HepG2 (cell line): ENCODE results near the gene GCN1. TPM values are rescaled to one million over a fixed set of nuclear protein-coding genes. Genes with fewer than 3 reads are reported as not detected.

ENCODE experiments used
- ATAC-seq: fragments of 200-7000 bp; cut with Tn5 transposase; 3 replicates; pipeline ENCODE4 v1.9.1; 2020; ENCODE audit warnings: mild to moderate bottlenecking, moderate library complexity
- BruUV-seq: library from RNA; stranded (reverse); fragments of 400-500 nt; replicated peaks from 2 replicates; lab custom pipeline; 2021; lab: Mats Ljungman, UMichigan
- CTCF ChIA-PET: fragments of 300-600 bp; formaldehyde crosslinking; extraction: SDS; loops from one replicate; lab custom pipeline; 2021; ENCODE audit warnings: low total read pairs, inconsistent platforms, low intra/inter-chr PET ratio; lab: Yijun Ruan, JAX
- POLR2A ChIA-PET: fragments of 350-600 bp; sonication (Branson Sonifier 250); formaldehyde crosslinking; loops from one replicate; lab custom pipeline; 2020; ENCODE audit warnings: antibody characterized with exemption, inconsistent platforms; lab: Yijun Ruan, JAX
- DNase-seq: peaks from one replicate; pipeline ENCODE4 v3.0.0-alpha.2; 2015; ENCODE audit warnings: low spot score
- FAIRE-seq: peaks from 3 replicates; lab custom pipeline; 2011; peaks lifted over from hg19 to GRCh38; lab: Jason Lieb, UNC
- H2AFZ ChIP-seq: one replicate; pipeline ENCODE4 v1.6.1; 2011; ENCODE audit warnings: low read length, inconsistent platforms
- H3K27ac ChIP-seq: fragments of 300-600 bp; 3 replicates; pipeline ENCODE4 v1.8.0; 2011; ENCODE audit warnings: mixed run types, mild to moderate bottlenecking, mixed read lengths, low read length, inconsistent platforms; ENCODE audit not compliant: insufficient read depth; ENCODE audit errors: extremely low read length
- H3K27me3 ChIP-seq, 2 experiments: fragments of 200-600 bp in 1 of 2; 2 replicates in 1 of 2; 3 replicates in 1 of 2; pipeline versions ENCODE4 v1.6.0 to v1.8.0; 2011; ENCODE audit warnings: low read length in 2 of 2, mild to moderate bottlenecking in 2 of 2, moderate library complexity in 2 of 2, inconsistent platforms in 1 of 2; ENCODE audit not compliant: insufficient read depth in 2 of 2, control insufficient read depth in 1 of 2
- H3K36me3 ChIP-seq, 2 experiments: fragments of 200-600 bp in 1 of 2; replicated peaks in 1 of 2; 2 replicates in 1 of 2; 3 replicates in 1 of 2; pipeline versions ENCODE4 v1.5.1 to v1.8.0; 2011; ENCODE audit warnings: low read length in 2 of 2, inconsistent platforms in 1 of 2; ENCODE audit not compliant: insufficient read depth in 2 of 2, control insufficient read depth in 1 of 2
- H3K4me1 ChIP-seq: 2 replicates; pipeline ENCODE4 v1.5.1; 2012; ENCODE audit warnings: low read length, inconsistent platforms; ENCODE audit not compliant: insufficient read depth
- H3K4me2 ChIP-seq: 2 replicates; pipeline ENCODE4 v1.6.0; 2011; ENCODE audit warnings: low read depth, low read length, inconsistent platforms
- H3K4me3 ChIP-seq, 3 experiments: fragments of 200-600 bp in 1 of 3; sonication (generic), shearing (Covaris generic) in 1 of 3; replicated peaks in 1 of 3; 2 replicates each; pipeline ENCODE4 v1.5.1; 2011 to 2016; ENCODE audit warnings: low read length in 3 of 3, inconsistent platforms in 2 of 3, low read depth in 2 of 3, mild to moderate bottlenecking in 2 of 3, control low read depth in 1 of 3, mixed read lengths in 1 of 3; ENCODE audit not compliant: insufficient read depth in 1 of 3
- H3K79me2 ChIP-seq: one replicate; pipeline ENCODE4 v1.6.1; 2011; ENCODE audit warnings: low read length, inconsistent platforms; ENCODE audit not compliant: insufficient read depth
- H3K9ac ChIP-seq: 2 replicates; pipeline ENCODE4 v1.6.0; 2011; ENCODE audit warnings: mild to moderate bottlenecking, low read depth, low read length, inconsistent platforms; ENCODE audit not compliant: insufficient read depth
- H3K9me3 ChIP-seq: 2 replicates; pipeline ENCODE4 v1.5.1; 2012; ENCODE audit warnings: mild to moderate bottlenecking, low read length
- H4K20me1 ChIP-seq: 2 replicates; pipeline ENCODE4 v1.6.0; 2011; ENCODE audit warnings: inconsistent platforms, mild to moderate bottlenecking, low read length, moderate library complexity; ENCODE audit not compliant: insufficient read depth
- KLF11 ChIP-seq: IDR thresholded peaks from 2 replicates; pipeline ENCODE4 v1.6.1; 2016; ENCODE audit warnings: missing compliant biosample characterization
- ZNF687 ChIP-seq: sonication (generic); formaldehyde crosslinking; IDR thresholded peaks from 2 replicates; pipeline ENCODE4 v1.5.1; 2020; ENCODE audit warnings: mild to moderate bottlenecking, missing genetic modification reagents, moderate library complexity
- WGBS: methylation state at CpG from one replicate; pipeline ENCODE4 v1.1.6; 2017; ENCODE audit warnings: low lambda C conversion rate; 5-methylcytosine and 5-hydroxymethylcytosine counted together
- in situ Hi-C: cut with HindIII; loops from 2 replicates; pipeline ENCODE4 v1.10.0; 2017; ENCODE audit warnings: low pct_unique_long_range_greater_than_20kb; ENCODE audit not compliant: extremely low pct_ligation_motif_present
- intact Hi-C: fragments of 100-400 bp; cut with micrococcal nuclease; formaldehyde crosslinking; loops from one replicate; pipeline ENCODE4 v1.10.0; 2022; ENCODE audit not compliant: unreplicated experiment
- polyA plus RNA-seq, 8 experiments: library from polyadenylated mRNA; depleted of rRNA in 3 of 8; stranded (reverse) in 7 of 8; unstranded in 1 of 8; fragments of >200 nt; fragmentation: Illumina TruSeq in 4 of 8; extraction: Trizol in 4 of 8; gene quantifications; 2 replicates each; pipeline versions ENCODE4 v1.2.1 to v1.2.3, GENCODE V29; 2011 to 2016; ENCODE audit warnings: low read depth in 4 of 8, missing spikeins in 1 of 8, mixed read lengths in 1 of 8; ENCODE audit not compliant: insufficient read depth in 1 of 8
- total RNA-seq, 5 experiments: library from RNA; depleted of rRNA; stranded (reverse); fragments of >200 nt; fragmentation: Illumina TruSeq; extraction: Trizol; gene quantifications; 2 replicates each; pipeline ENCODE4 v1.2.3, GENCODE V29; 2016; ENCODE audit warnings: low read depth in 1 of 5
- TF ChIP-seq, protein P1 (sequence below): IDR thresholded peaks from 2 replicates; pipeline ENCODE4 v1.6.1; 2016; ENCODE audit warnings: mild to moderate bottlenecking

Gene GCN1
- total and polyA plus RNA-seq, 2 of the 13 experiments (the other 11 are each of a cell fraction or from before 2014, with no cell fraction given): 58.2 to 83.0 TPM

DNA sequence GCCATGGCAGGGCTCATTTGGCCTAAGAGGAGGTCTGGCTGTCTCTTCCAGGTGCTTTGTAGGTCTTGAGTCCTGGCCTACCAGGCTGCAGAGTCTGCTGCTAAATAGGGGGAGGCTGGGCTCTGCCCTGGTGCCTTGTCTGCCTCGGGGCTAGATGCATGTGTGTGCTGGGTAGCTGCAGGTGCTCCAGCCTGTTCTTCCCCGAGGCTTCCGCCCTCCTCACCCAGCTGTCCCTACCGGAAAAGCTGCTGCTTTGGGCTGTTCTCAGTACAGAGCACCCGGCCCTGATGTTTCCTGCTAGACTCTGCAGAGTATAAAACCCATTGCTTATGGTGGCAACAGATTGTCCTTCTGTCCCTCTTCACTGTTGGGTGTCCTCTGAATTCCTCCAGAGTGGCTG, 115.6 kb downstream of the GCN1 start:
- Histone ChIP-seq H3K9ac (no peak overlapping the region), H3K79me2 (no peaks in the 10 kb centered on the region), H3K4me2 (peak overlapping the region; percentile 47), H3K27me3 (no peaks in the 10 kb centered on the region), H2AFZ (peak overlapping the region; percentile 9), H3K4me1 (peaks cover 27% of the 10 kb centered on the region), H3K36me3 (no peaks in the 10 kb centered on the region), H3K9me3 (no peaks in the 10 kb centered on the region), H4K20me1 (no peaks in the 10 kb centered on the region), H3K27ac (no peak overlapping the region), H3K4me3 (peak overlapping the region in 1 of 3 experiments; percentile 5; a peak in 2 of 6 replicates)
- DNase-seq (no peak), ATAC-seq (peak; percentile 67), FAIRE-seq (no peak)
- POLR2A ChIA-PET: no interaction called here
- in situ Hi-C loops (no loop called here), intact Hi-C loops (loop anchor here (2.0 to 5.0 kb wide), 2 partner anchors 16 to 37 kb away; no protein-coding TSS in a partner anchor)
- WGBS: 56% methylated on average over 4 of the region's 5 CpGs
- BruUV-seq: no TSS peak
- CTCF ChIA-PET: no interaction called here
- TF ChIP-seq ZNF687 (CRISPR knock-in tag) (0 out of 2 replicates have a peak, but pooled peaks have one; percentile 20), KLF11 (no peak)
- TF ChIP-seq, protein P1, sequence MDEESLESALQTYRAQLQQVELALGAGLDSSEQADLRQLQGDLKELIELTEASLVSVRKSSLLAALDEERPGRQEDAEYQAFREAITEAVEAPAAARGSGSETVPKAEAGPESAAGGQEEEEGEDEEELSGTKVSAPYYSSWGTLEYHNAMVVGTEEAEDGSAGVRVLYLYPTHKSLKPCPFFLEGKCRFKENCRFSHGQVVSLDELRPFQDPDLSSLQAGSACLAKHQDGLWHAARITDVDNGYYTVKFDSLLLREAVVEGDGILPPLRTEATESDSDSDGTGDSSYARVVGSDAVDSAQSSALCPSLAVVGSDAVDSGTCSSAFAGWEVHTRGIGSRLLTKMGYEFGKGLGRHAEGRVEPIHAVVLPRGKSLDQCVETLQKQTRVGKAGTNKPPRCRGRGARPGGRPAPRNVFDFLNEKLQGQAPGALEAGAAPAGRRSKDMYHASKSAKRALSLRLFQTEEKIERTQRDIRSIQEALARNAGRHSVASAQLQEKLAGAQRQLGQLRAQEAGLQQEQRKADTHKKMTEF (CRISPR knock-in tag): no peak
